SK-N-SH (cell line): ENCODE data around the gene NRF1. TPM values are rescaled to one million over a fixed set of nuclear protein-coding genes. Genes with fewer than 3 reads are reported as not detected.

Source experiments
- CTCF ChIA-PET: fragments of 300-600, 350-600 bp; formaldehyde crosslinking; extraction: SDS; loops from one replicate; lab custom pipeline; 2021; lab: Yijun Ruan, JAX
- POLR2A ChIA-PET: fragments of 350-600 bp; sonication (Branson Sonifier 250); formaldehyde crosslinking; extraction: SDS; loops from one replicate; lab custom pipeline; 2020; ENCODE audit warnings: antibody characterized with exemption, inconsistent platforms; lab: Yijun Ruan, JAX
- DNase-seq: peaks from one replicate; pipeline ENCODE4 v3.0.0; 2012
- H2AFZ ChIP-seq: fragments of 200-600 bp; sonication (generic); 2 replicates; pipeline ENCODE4 v1.8.1; 2016; ENCODE audit warnings: antibody characterized with exemption, mild to moderate bottlenecking, low read depth
- H3F3A ChIP-seq: fragments of 200-600 bp; sonication (generic); replicated peaks from 2 replicates; pipeline ENCODE3; 2016; ENCODE audit warnings: antibody characterized with exemption, mild to moderate bottlenecking; ENCODE audit not compliant: insufficient read depth
- H3K27ac ChIP-seq, 2 experiments: fragments of 200-500 bp in 1 of 2; fragments of 200-600 bp in 1 of 2; sonication (Bioruptor generic) in 1 of 2; sonication (generic), shearing (Covaris generic) in 1 of 2; 2 replicates each; pipeline versions ENCODE4 v1.5.1 to v1.6.1; 2014 to 2016; ENCODE audit warnings: low read depth in 2 of 2, inconsistent platforms in 1 of 2, low read length in 1 of 2, mild to moderate bottlenecking in 1 of 2, mixed read lengths in 1 of 2
- H3K27me3 ChIP-seq: fragments of 200-600 bp; sonication (generic), shearing (Covaris generic); 2 replicates; pipeline ENCODE4 v1.6.1; 2016; ENCODE audit warnings: mixed run types; ENCODE audit not compliant: insufficient read depth
- H3K36me3 ChIP-seq, 2 experiments: fragments of 200-500 bp in 1 of 2; fragments of 200-600 bp in 1 of 2; sonication (Bioruptor generic) in 1 of 2; sonication (generic) in 1 of 2; replicated peaks in 1 of 2; 2 replicates each; pipeline versions ENCODE3 to v1.5.1; 2014 to 2016; ENCODE audit warnings: low read length in 1 of 2, mild to moderate bottlenecking in 1 of 2; ENCODE audit not compliant: insufficient read depth in 2 of 2, control insufficient read depth in 1 of 2
- H3K4me1 ChIP-seq, 2 experiments: fragments of 200-500 bp in 1 of 2; fragments of 200-600 bp in 1 of 2; sonication (Bioruptor generic) in 1 of 2; sonication (generic), shearing (Covaris generic) in 1 of 2; 2 replicates each; pipeline versions ENCODE4 v1.5.1 to v1.6.1; 2014 to 2016; ENCODE audit warnings: low read depth in 1 of 2, low read length in 1 of 2, mixed run types in 1 of 2; ENCODE audit not compliant: insufficient read depth in 2 of 2, control insufficient read depth in 1 of 2
- H3K4me2 ChIP-seq: fragments of 200-600 bp; sonication (generic), shearing (Covaris generic); 2 replicates; pipeline ENCODE4 v1.6.1; 2017; ENCODE audit warnings: mixed run types
- H3K4me3 ChIP-seq, 2 experiments: fragments of 200-500 bp in 1 of 2; fragments of 200-600 bp in 1 of 2; sonication (Bioruptor generic) in 1 of 2; sonication (generic), shearing (Covaris generic) in 1 of 2; 2 replicates each; pipeline versions ENCODE4 v1.5.1 to v1.8.1; 2014 to 2016; ENCODE audit warnings: low read depth in 2 of 2, inconsistent platforms in 1 of 2, low read length in 1 of 2, mild to moderate bottlenecking in 1 of 2, mixed read lengths in 1 of 2, moderate library complexity in 1 of 2
- H3K79me2 ChIP-seq: fragments of 200-600 bp; sonication (generic); 2 replicates; pipeline ENCODE4 v1.8.1; 2017; ENCODE audit warnings: mild to moderate bottlenecking; ENCODE audit not compliant: insufficient read depth
- H3K9ac ChIP-seq: fragments of 200-600 bp; sonication (generic); 2 replicates; pipeline ENCODE4 v1.6.1; 2017; ENCODE audit warnings: mixed run types
- H3K9me2 ChIP-seq: fragments of 200-600 bp; sonication (generic); 2 replicates; pipeline ENCODE4 v1.6.1; 2017; ENCODE audit warnings: mixed run types
- H3K9me3 ChIP-seq: fragments of 200-600 bp; sonication (generic); 2 replicates; pipeline ENCODE4 v1.6.1; 2017; ENCODE audit warnings: mixed run types, mild to moderate bottlenecking, moderate library complexity
- H4K20me1 ChIP-seq: fragments of 200-600 bp; sonication (generic); 2 replicates; pipeline ENCODE4 v1.6.1; 2017; ENCODE audit warnings: mild to moderate bottlenecking, mixed run types; ENCODE audit not compliant: insufficient read depth
- CHD2 ChIP-seq: fragments of 150-350 bp; IDR thresholded peaks from 2 replicates; pipeline ENCODE4 v1.6.1; 2018; ENCODE audit warnings: low read length; ENCODE audit not compliant: partially characterized antibody
- CTCF ChIP-seq: fragments of 200-600 bp; sonication (generic); IDR thresholded peaks from 2 replicates; pipeline ENCODE4 v1.6.1; 2017; ENCODE audit warnings: antibody characterized with exemption, mild to moderate bottlenecking, moderate library complexity
- EZH2phosphoT487 ChIP-seq: fragments of 200-600 bp; sonication (generic); IDR thresholded peaks from 2 replicates; pipeline ENCODE4 v1.6.1; 2017; ENCODE audit warnings: low read depth, mixed run types, mild to moderate bottlenecking, antibody characterized with exemption, moderate library complexity, borderline replicate concordance
- FOXM1 ChIP-seq: IDR thresholded peaks from 2 replicates; pipeline ENCODE4 v1.4.0; 2012; ENCODE audit warnings: low read depth, mild to moderate bottlenecking
- GATA2 ChIP-seq: sonication (generic); formaldehyde crosslinking; IDR thresholded peaks from 2 replicates; pipeline ENCODE4 v1.5.0; 2020; ENCODE audit warnings: mild to moderate bottlenecking, missing genetic modification reagents
- JUND ChIP-seq: IDR thresholded peaks from 2 replicates; pipeline ENCODE4 v1.4.0; 2012
- MEF2A ChIP-seq: IDR thresholded peaks from 2 replicates; pipeline ENCODE4 v1.4.0; 2012; ENCODE audit warnings: low read depth, borderline replicate concordance
- MXI1 ChIP-seq: IDR thresholded peaks from 2 replicates; pipeline ENCODE4 v1.6.1; 2012; ENCODE audit warnings: mild to moderate bottlenecking, low read depth, low read length, improper control_type of control experiment
- POLR2AphosphoS5 ChIP-seq: IDR thresholded peaks from 2 replicates; pipeline ENCODE4 v1.6.1; 2012; ENCODE audit warnings: low read depth, low read length
- RCOR1 ChIP-seq: fragments of 150-350 bp; IDR thresholded peaks from 2 replicates; pipeline ENCODE4 v1.6.1; 2017; ENCODE audit warnings: antibody characterized with exemption, low read length
- RFX5 ChIP-seq: IDR thresholded peaks from 2 replicates; pipeline ENCODE4 v1.6.1; 2012; ENCODE audit warnings: mild to moderate bottlenecking, improper control_type of control experiment, low read length
- RXRA ChIP-seq: IDR thresholded peaks from 2 replicates; pipeline ENCODE4 v1.4.0; 2012; ENCODE audit warnings: low read depth, mild to moderate bottlenecking, borderline replicate concordance
- SMC3 ChIP-seq: IDR thresholded peaks from 2 replicates; pipeline ENCODE4 v1.6.1; 2012; ENCODE audit warnings: low read depth, low read length, improper control_type of control experiment
- TAF1 ChIP-seq: IDR thresholded peaks from 2 replicates; pipeline ENCODE4 v1.6.1; 2012; ENCODE audit warnings: low read depth, mild to moderate bottlenecking, low read length, moderate library complexity, borderline replicate concordance
- TEAD4 ChIP-seq: IDR thresholded peaks from 2 replicates; pipeline ENCODE4 v1.4.0; 2012; ENCODE audit warnings: mild to moderate bottlenecking, borderline replicate concordance; ENCODE audit not compliant: insufficient read depth
- USF1 ChIP-seq: IDR thresholded peaks from 2 replicates; pipeline ENCODE4 v1.4.0; 2012; ENCODE audit warnings: low read depth, borderline replicate concordance
- YY1 ChIP-seq: IDR thresholded peaks from 2 replicates; pipeline ENCODE4 v1.4.0; 2012; ENCODE audit warnings: low read depth, mild to moderate bottlenecking
- WGBS: methylation state at CpG from one replicate; pipeline ENCODE4 v1.1.6; 2017; ENCODE audit warnings: low lambda C conversion rate; 5-methylcytosine and 5-hydroxymethylcytosine counted together
- polyA plus RNA-seq, 3 experiments: library from polyadenylated mRNA; depleted of rRNA; stranded (reverse); fragments of >200 nt; gene quantifications; 2 replicates each; pipeline ENCODE4 v1.2.3, GENCODE V29; 2012
- TF ChIP-seq, protein P1 (sequence below): IDR thresholded peaks from 2 replicates; pipeline ENCODE4 v1.4.0; 2012; ENCODE audit warnings: low read depth, borderline replicate concordance
- TF ChIP-seq, protein P2 (sequence below): fragments of 150-350 bp; IDR thresholded peaks from 2 replicates; pipeline ENCODE4 v1.6.1; 2017; ENCODE audit warnings: antibody characterized with exemption, low read length, low read depth, borderline replicate concordance
- TF ChIP-seq, protein P3 (sequence below): IDR thresholded peaks from 2 replicates; pipeline ENCODE4 v1.4.0; 2012; ENCODE audit warnings: low read depth

NRF1 gene
- polyA plus RNA-seq, 1 of the 3 experiments (the other 2 are of a cell fraction): 10.9 TPM

- Histone ChIP-seq H3K9me3 (no peaks in the 10 kb centered on the region), H3K4me1 (no peaks in the 10 kb centered on the region), H3K4me3 (no peak overlapping the region), H3K9ac (no peak overlapping the region), H3K36me3 (peaks cover 14 to 35% of the 10 kb centered on the region in 2 experiments), H4K20me1 (no peaks in the 10 kb centered on the region), H2AFZ (no peak overlapping the region), H3K27me3 (no peaks in the 10 kb centered on the region), H3K9me2 (no peaks in the 10 kb centered on the region), H3K4me2 (no peak overlapping the region), H3K79me2 (no peaks in the 10 kb centered on the region), H3F3A (no peaks in the 10 kb centered on the region), H3K27ac (no peak overlapping the region)
- 82% methylated on average over 5 of the region's 5 CpGs for WGBS
- ChIA-PET CTCF (interaction anchor here (0.6 kb wide), 1 partner anchor 96 kb away, joined by 3 read pairs; no protein-coding TSS in a partner anchor), POLR2A (no interaction called here)
- TF ChIP-seq GATA2 (no peak), USF1 (no peak), TAF1 (no peak)
- DNase-seq: no peak
Observed at GRCh38 chr7:129728875-129729467, 117.5 kb downstream of the NRF1 start.

GRCh38 chr7:129729511-129729910 lies 118.0 kb downstream of the NRF1 start:
- Histone ChIP-seq H3F3A (no peaks in the 10 kb centered on the region), H3K9me2 (no peaks in the 10 kb centered on the region), H3K4me1 (no peaks in the 10 kb centered on the region), H2AFZ (no peak overlapping the region), H3K27me3 (no peaks in the 10 kb centered on the region), H3K4me2 (no peak overlapping the region), H3K4me3 (no peak overlapping the region), H3K36me3 (peaks cover 10 to 30% of the 10 kb centered on the region in 2 experiments), H3K79me2 (no peaks in the 10 kb centered on the region), H3K27ac (no peak overlapping the region)
- WGBS: 98% methylated on average over 2 of the region's 2 CpGs
- TF ChIP-seq MXI1 (no peak), POLR2AphosphoS5 (no peak), USF1 (no peak), JUND (no peak), CHD2 (no peak), CTCF (no peak), RFX5 (no peak), FOXM1 (no peak), RXRA (no peak), MEF2A (no peak), EZH2phosphoT487 (no peak), RCOR1 (no peak), TEAD4 (no peak), YY1 (no peak), SMC3 (no peak)
- TF ChIP-seq, protein P1, sequence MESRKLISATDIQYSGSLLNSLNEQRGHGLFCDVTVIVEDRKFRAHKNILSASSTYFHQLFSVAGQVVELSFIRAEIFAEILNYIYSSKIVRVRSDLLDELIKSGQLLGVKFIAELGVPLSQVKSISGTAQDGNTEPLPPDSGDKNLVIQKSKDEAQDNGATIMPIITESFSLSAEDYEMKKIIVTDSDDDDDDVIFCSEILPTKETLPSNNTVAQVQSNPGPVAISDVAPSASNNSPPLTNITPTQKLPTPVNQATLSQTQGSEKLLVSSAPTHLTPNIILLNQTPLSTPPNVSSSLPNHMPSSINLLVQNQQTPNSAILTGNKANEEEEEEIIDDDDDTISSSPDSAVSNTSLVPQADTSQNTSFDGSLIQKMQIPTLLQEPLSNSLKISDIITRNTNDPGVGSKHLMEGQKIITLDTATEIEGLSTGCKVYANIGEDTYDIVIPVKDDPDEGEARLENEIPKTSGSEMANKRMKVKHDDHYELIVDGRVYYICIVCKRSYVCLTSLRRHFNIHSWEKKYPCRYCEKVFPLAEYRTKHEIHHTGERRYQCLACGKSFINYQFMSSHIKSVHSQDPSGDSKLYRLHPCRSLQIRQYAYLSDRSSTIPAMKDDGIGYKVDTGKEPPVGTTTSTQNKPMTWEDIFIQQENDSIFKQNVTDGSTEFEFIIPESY: no peak
- TF ChIP-seq, protein P2, sequence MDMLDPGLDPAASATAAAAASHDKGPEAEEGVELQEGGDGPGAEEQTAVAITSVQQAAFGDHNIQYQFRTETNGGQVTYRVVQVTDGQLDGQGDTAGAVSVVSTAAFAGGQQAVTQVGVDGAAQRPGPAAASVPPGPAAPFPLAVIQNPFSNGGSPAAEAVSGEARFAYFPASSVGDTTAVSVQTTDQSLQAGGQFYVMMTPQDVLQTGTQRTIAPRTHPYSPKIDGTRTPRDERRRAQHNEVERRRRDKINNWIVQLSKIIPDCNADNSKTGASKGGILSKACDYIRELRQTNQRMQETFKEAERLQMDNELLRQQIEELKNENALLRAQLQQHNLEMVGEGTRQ: no peak
- TF ChIP-seq, protein P3, sequence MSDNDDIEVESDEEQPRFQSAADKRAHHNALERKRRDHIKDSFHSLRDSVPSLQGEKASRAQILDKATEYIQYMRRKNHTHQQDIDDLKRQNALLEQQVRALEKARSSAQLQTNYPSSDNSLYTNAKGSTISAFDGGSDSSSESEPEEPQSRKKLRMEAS: no peak
- TF ChIP-seq, all 33 proteins: peak for 0
- Histone ChIP-seq H3K9me3 (no peaks in the 10 kb centered on the region), H3K9ac (no peak overlapping the region), H4K20me1 (no peaks in the 10 kb centered on the region)
- ChIA-PET POLR2A (no interaction called here), CTCF (interaction anchor here (0.6 kb wide), 1 partner anchor 96 kb away, joined by 3 read pairs; no protein-coding TSS in a partner anchor)
- DNase-seq: no peak
